BE2C (cell line): ENCODE measurements around the gene FOXJ1.

Experiments used
- DNase-seq: peaks from one replicate; pipeline ENCODE4 v3.0.0-alpha.2; 2020
- H3K27me3 ChIP-seq: fragments of 250-450 bp; sonication (Bioruptor Pico); 2 replicates; pipeline ENCODE4 v1.5.1; 2020; ENCODE audit warnings: mild to moderate bottlenecking
- H3K36me3 ChIP-seq: fragments of 250-450 bp; sonication (Bioruptor Pico); 2 replicates; pipeline ENCODE4 v1.5.1; 2020; ENCODE audit warnings: mild to moderate bottlenecking
- H3K4me1 ChIP-seq: fragments of 250-450 bp; sonication (Bioruptor Pico); 2 replicates; pipeline ENCODE4 v1.5.1; 2020
- H3K4me3 ChIP-seq: 2 replicates; pipeline ENCODE4 v1.5.1; 2011; ENCODE audit warnings: low read depth, low read length
- H3K9me3 ChIP-seq: fragments of 250-450 bp; sonication (Bioruptor Pico); 2 replicates; pipeline ENCODE4 v1.5.1; 2020
- TF ChIP-seq, protein P1 (sequence below): IDR thresholded peaks from 2 replicates; pipeline ENCODE4 v1.5.1; 2012; ENCODE audit warnings: mild to moderate bottlenecking, low read depth, low read length

The FOXJ1 gene

DNA sequence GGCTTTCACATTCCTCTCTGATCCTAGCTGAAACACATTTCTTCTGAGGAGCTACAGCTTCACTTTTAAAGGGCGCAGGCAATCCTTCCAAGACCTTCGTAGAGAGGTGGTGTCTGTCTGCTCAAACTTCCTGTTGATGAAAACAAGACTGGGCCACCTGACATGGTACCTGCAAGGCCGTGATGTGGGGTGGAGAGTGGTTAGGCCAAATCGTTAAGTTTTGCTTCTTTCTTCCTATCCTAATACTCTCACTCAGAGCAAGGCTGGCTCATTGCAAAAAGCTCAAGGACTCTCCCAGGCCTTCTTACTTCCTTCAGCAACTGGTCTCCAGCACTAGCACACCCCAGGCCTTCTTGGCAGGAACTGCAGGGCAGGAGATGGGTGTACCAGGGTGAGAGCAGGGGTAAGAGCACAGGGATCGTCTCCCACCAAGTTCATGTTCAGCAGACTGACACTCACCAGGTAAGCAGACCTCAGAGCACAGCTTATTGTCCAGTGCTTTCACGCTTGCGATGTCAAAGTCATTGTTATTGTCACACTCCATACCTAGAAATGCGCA is 10.9 kb upstream of the FOXJ1 start:
- no peaks in the 10 kb centered on the region for H3K4me1 ChIP-seq
- H3K27me3 ChIP-seq: no peaks in the 10 kb centered on the region
- TF ChIP-seq, protein P1, sequence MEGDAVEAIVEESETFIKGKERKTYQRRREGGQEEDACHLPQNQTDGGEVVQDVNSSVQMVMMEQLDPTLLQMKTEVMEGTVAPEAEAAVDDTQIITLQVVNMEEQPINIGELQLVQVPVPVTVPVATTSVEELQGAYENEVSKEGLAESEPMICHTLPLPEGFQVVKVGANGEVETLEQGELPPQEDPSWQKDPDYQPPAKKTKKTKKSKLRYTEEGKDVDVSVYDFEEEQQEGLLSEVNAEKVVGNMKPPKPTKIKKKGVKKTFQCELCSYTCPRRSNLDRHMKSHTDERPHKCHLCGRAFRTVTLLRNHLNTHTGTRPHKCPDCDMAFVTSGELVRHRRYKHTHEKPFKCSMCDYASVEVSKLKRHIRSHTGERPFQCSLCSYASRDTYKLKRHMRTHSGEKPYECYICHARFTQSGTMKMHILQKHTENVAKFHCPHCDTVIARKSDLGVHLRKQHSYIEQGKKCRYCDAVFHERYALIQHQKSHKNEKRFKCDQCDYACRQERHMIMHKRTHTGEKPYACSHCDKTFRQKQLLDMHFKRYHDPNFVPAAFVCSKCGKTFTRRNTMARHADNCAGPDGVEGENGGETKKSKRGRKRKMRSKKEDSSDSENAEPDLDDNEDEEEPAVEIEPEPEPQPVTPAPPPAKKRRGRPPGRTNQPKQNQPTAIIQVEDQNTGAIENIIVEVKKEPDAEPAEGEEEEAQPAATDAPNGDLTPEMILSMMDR: no peak
- H3K36me3 ChIP-seq: no peaks in the 10 kb centered on the region
- no peak for DNase-seq
- no peak overlapping the region for H3K4me3 ChIP-seq
- no peaks in the 10 kb centered on the region for H3K9me3 ChIP-seq

DNA sequence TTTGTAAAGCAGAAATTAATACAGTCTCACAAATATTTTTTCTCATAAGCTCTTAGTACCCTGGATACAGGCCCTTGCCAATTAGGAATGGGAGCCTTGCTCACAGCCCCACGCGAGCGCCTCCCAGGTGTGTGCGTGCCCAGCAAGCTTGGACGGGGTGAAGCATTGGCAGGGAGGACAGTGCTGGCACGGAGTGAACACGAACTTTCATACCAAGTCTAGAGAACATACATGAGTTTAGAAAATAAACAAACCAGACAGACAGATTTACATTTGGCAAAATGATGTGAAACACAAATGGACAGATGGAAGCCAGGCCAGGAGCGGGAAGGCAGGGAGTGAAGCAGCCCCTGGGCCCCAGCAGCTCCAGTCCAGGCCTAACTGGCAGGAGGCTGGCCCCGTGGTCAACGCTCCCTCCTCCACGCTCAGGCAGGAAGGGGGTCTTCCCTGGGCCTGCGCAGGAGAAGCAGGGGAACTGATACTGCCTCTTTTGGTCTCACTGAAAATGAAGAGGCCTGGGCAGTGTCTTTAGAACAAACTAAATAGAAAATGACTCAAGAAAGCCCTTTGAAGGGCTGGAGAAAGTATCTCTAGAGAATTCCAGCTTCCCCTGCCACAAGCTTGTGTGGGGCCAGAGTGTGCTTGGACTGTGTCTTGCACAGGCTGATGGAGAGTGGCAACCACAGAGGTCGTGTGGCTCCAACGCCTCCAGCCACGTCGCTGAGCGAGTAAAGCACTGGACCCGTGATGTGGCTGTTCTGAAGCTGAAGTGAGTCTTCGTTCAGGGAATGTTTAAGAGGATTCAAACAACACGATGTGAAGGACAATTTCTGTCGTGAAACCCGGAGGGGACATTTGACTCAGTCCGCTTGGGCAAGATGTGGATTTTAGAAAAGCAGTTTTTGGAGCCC is 9.9 kb upstream of the FOXJ1 start:
- no peaks in the 10 kb centered on the region for H3K4me1 ChIP-seq
- TF ChIP-seq, protein P1: no peak
- H3K27me3 ChIP-seq: no peaks in the 10 kb centered on the region
- H3K4me3 ChIP-seq: no peak overlapping the region
- no peaks in the 10 kb centered on the region for H3K9me3 ChIP-seq
- H3K36me3 ChIP-seq: no peaks in the 10 kb centered on the region
- DNase-seq: no peak

DNA sequence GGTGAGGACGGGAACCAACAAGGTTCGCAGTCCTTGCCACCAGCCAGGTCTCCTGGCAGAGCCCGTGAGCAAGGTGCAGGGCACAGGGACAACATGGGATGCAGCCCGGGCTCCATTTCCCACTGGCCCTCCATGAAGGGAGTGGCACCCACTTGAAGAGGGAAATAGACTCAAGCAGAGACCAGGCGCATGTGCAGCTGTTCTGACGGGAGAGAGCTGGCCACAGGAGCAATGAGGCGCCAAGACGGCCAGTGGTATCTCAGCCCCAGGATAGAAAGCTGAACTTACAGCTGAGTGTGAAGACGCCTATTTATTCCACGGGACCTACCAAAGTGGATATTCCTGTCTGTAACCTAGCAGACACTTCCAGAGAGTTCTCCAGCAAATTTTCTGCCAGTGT is 8.2 kb upstream of the FOXJ1 start:
- DNase-seq: no peak
- Histone ChIP-seq H3K4me1 (no peaks in the 10 kb centered on the region), H3K9me3 (no peaks in the 10 kb centered on the region), H3K36me3 (no peaks in the 10 kb centered on the region), H3K27me3 (no peaks in the 10 kb centered on the region), H3K4me3 (no peak overlapping the region)
- TF ChIP-seq, protein P1: no peak

DNA sequence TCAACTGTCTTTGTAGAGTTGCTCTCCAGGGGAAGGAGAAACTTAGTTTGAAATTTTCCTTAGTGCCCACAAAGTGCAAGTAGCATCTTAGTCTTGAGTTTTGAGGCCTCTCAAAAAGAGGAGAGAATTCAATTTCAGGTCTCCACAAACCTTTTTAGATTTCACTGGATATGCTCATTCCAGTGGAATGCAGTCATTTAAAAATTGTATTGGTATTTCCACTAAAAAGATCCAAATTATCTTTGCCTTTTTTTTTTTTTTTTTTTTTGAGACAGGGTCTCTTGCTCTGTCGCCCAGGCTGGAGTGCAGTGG is 6.9 kb upstream of the FOXJ1 start:
- no peaks in the 10 kb centered on the region for H3K9me3 ChIP-seq
- H3K4me3 ChIP-seq: no peak overlapping the region
- TF ChIP-seq, protein P1: no peak
- no peaks in the 10 kb centered on the region for H3K27me3 ChIP-seq
- no peaks in the 10 kb centered on the region for H3K4me1 ChIP-seq
- DNase-seq: no peak
- no peaks in the 10 kb centered on the region for H3K36me3 ChIP-seq

DNA sequence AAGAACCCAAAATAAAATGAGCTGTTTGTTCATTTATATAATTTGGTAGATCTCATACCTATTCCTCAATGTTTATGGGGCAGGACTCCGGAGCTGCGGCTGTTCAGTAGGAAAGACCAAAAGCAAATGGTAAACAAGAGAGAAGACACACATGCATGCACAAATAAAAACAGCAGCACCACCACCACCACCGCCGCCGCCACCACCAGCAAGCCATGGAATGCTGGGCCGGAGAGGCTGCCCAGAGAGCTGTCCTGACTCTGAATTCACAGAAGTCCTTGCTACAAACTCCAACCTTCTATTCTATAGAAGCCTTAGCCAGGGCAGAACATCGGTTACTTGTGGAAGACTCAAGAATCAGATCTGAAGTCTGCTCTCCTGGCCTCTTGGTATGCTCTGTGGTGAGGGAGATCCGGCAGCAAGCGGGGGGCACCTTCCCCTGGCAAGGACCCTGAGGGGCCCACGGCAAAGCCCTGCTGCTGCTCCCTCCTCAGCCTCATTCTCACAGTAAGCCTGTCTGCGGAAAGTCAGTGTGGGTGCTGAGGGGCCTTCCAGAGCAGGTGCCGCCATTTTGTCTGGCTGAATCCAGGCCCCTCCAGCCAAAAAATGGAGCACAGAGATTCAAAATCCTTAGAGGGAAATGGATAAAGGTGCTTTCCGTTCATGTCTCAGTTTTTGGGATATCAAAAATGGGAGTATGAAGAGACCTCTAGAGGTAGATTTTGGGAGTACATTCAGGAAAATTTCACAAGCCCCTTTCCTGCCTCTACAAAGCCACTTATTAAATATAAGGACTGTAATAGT is 6.4 kb upstream of the FOXJ1 start:
- no peaks in the 10 kb centered on the region for H3K9me3 ChIP-seq
- no peak overlapping the region for H3K4me3 ChIP-seq
- TF ChIP-seq, protein P1: peak; percentile 70
- no peaks in the 10 kb centered on the region for H3K36me3 ChIP-seq
- DNase-seq: no peak
- H3K27me3 ChIP-seq: no peaks in the 10 kb centered on the region
- no peaks in the 10 kb centered on the region for H3K4me1 ChIP-seq
